K562 (cell line): ENCODE measurements around the gene TRIM4.

Experiments
- JUND ChIP-seq, 2 experiments: IDR thresholded peaks; 2 replicates in 1 of 2; 3 replicates in 1 of 2; pipeline ENCODE4 v1.6.1; 2011; ENCODE audit warnings: borderline replicate concordance in 2 of 2, low read depth in 2 of 2, low read length in 2 of 2, improper control_type of control experiment in 1 of 2, missing biosample characterization in 1 of 2, missing genetic modification characterization in 1 of 2, missing genetic modification reagents in 1 of 2
- SMC3 ChIP-seq: conservative IDR thresholded peaks from 2 replicates; pipeline ENCODE4 v1.6.1; 2011; ENCODE audit warnings: low read depth, low read length, improper control_type of control experiment; ENCODE audit not compliant: insufficient read depth
- TF ChIP-seq, protein P1 (sequence below): IDR thresholded peaks from 2 replicates; pipeline ENCODE4 v1.6.1; 2011; ENCODE audit warnings: borderline replicate concordance, low read depth, mild to moderate bottlenecking, moderate library complexity, low read length; ENCODE audit not compliant: insufficient read depth, poor library complexity, severe bottlenecking
- TF ChIP-seq, protein P2 (sequence below): sonication (generic); formaldehyde crosslinking; IDR thresholded peaks from 2 replicates; pipeline ENCODE4 v1.8.1; 2023; ENCODE audit warnings: mild to moderate bottlenecking, missing genetic modification reagents, moderate library complexity
- TF ChIP-seq, protein P3 (sequence below), 3 experiments: fragments of 200-800 bp in 1 of 3; fragments of 250-450 bp in 1 of 3; fragments of 450-650 bp in 1 of 3; sonication (Bioruptor Pico) in 1 of 3; sonication (Bioruptor generic) in 1 of 3; formaldehyde crosslinking in 1 of 3; IDR thresholded peaks; 2 replicates each; pipeline versions ENCODE4 v1.6.1 to v1.8.0; 2016 to 2022; ENCODE audit warnings: mild to moderate bottlenecking in 2 of 3, missing genetic modification characterization in 2 of 3, missing compliant biosample characterization in 1 of 3, moderate library complexity in 1 of 3

DNA sequence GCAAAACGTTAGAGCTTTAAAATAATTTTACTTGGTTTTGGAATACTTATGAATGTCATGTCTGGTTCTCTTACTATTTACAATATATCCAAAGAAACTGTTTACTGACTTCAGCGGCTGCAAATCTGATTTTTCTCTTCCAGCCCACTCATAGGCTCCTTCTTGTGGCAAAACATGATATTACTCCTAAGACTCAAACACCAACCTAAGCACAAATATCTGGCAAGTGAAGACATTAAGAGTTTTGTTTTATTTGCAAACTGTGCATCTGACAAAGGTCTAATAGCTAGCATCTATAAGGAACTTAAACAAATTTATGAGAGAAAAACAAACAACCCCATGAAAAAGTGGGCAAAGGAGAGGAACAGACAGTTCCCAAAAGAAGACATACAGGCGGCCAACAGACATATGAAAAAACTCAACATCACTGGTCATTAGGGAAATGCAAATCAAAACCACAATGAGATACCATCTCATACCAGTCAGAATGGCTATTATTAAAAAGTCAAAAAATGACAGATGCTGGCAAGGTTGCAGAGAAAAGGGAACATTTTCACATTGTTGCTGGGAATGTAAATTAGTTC is 30.4 kb upstream of the TRIM4 start:
- TF ChIP-seq JUND (IDR thresholded peaks at IDR 0.05; ENCODE audit: borderline replicate concordance, low read depth, low read length) (no peak), JUND (tag; IDR thresholded peaks at IDR 0.05; ENCODE audit: borderline replicate concordance, low read depth, low read length) (no peak), SMC3 (no peak)
- TF ChIP-seq, protein P1, sequence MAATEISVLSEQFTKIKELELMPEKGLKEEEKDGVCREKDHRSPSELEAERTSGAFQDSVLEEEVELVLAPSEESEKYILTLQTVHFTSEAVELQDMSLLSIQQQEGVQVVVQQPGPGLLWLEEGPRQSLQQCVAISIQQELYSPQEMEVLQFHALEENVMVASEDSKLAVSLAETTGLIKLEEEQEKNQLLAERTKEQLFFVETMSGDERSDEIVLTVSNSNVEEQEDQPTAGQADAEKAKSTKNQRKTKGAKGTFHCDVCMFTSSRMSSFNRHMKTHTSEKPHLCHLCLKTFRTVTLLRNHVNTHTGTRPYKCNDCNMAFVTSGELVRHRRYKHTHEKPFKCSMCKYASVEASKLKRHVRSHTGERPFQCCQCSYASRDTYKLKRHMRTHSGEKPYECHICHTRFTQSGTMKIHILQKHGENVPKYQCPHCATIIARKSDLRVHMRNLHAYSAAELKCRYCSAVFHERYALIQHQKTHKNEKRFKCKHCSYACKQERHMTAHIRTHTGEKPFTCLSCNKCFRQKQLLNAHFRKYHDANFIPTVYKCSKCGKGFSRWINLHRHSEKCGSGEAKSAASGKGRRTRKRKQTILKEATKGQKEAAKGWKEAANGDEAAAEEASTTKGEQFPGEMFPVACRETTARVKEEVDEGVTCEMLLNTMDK = no peak
- TF ChIP-seq, protein P2, sequence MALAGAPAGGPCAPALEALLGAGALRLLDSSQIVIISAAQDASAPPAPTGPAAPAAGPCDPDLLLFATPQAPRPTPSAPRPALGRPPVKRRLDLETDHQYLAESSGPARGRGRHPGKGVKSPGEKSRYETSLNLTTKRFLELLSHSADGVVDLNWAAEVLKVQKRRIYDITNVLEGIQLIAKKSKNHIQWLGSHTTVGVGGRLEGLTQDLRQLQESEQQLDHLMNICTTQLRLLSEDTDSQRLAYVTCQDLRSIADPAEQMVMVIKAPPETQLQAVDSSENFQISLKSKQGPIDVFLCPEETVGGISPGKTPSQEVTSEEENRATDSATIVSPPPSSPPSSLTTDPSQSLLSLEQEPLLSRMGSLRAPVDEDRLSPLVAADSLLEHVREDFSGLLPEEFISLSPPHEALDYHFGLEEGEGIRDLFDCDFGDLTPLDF (CRISPR knock-in tag) = no peak
- TF ChIP-seq, protein P3, sequence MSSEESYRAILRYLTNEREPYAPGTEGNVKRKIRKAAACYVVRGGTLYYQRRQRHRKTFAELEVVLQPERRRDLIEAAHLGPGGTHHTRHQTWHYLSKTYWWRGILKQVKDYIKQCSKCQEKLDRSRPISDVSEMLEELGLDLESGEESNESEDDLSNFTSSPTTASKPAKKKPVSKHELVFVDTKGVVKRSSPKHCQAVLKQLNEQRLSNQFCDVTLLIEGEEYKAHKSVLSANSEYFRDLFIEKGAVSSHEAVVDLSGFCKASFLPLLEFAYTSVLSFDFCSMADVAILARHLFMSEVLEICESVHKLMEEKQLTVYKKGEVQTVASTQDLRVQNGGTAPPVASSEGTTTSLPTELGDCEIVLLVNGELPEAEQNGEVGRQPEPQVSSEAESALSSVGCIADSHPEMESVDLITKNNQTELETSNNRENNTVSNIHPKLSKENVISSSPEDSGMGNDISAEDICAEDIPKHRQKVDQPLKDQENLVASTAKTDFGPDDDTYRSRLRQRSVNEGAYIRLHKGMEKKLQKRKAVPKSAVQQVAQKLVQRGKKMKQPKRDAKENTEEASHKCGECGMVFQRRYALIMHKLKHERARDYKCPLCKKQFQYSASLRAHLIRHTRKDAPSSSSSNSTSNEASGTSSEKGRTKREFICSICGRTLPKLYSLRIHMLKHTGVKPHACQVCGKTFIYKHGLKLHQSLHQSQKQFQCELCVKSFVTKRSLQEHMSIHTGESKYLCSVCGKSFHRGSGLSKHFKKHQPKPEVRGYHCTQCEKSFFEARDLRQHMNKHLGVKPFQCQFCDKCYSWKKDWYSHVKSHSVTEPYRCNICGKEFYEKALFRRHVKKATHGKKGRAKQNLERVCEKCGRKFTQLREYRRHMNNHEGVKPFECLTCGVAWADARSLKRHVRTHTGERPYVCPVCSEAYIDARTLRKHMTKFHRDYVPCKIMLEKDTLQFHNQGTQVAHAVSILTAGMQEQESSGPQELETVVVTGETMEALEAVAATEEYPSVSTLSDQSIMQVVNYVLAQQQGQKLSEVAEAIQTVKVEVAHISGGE (CRISPR knock-in tag; IDR thresholded peaks at IDR 0.05) = no peak
